Nephron (organoid): ENCODE results near the gene WEE2.

Experiments
- H3K27ac Mint-ChIP-seq, 3 experiments: 2 replicates each; pipeline ENCODE4 v1.8.0; 2020; ENCODE audit warnings: mixed read lengths in 3 of 3, mild to moderate bottlenecking in 2 of 3, moderate library complexity in 1 of 3
- H3K27me3 Mint-ChIP-seq: 2 replicates; pipeline ENCODE4 v1.8.0; 2021; ENCODE audit warnings: low read depth, mild to moderate bottlenecking, moderate library complexity, mixed read lengths
- H3K36me3 Mint-ChIP-seq: 2 replicates; pipeline ENCODE4 v1.8.0; 2020; ENCODE audit warnings: low read depth, mixed read lengths
- H3K4me1 Mint-ChIP-seq: 2 replicates; pipeline ENCODE4 v1.8.0; 2020; ENCODE audit warnings: mixed read lengths
- H3K4me3 Mint-ChIP-seq, 3 experiments: 2 replicates each; pipeline ENCODE4 v1.8.0; 2020; ENCODE audit warnings: mild to moderate bottlenecking in 3 of 3, mixed read lengths in 3 of 3, moderate library complexity in 2 of 3
- H3K9me3 Mint-ChIP-seq: 2 replicates; pipeline ENCODE4 v1.8.0; 2020; ENCODE audit warnings: mixed read lengths
- CTCF ChIP-seq, 3 experiments: fragments of 200-600 bp; sonication (generic); IDR thresholded peaks; one replicate each; pipeline ENCODE4 v1.5.0; 2021; ENCODE audit warnings: antibody characterized with exemption in 3 of 3; ENCODE audit not compliant: unreplicated experiment in 3 of 3

WEE2 gene

DNA sequence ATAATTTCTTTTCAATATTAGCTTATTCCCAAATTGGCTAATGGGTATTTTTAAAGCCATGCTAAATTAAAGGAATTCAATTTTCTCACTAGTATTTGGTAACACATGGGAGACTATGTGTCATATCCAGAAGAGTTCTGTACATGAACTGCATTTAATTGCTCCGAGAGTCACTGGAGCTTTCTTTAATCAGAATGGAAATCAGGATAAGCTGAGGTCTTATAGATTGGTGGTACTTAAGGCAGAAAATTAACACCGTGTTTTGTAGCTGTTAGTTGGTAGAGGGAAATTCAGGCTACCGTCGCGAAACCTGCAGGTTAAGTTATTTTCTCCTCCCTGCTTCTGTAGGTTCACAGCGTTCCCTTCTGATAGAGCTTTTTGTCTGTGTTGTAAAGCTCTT lies at the start of gene WEE2:
TSS of gene WEE2 (plus strand) at position 3 of the 400 bp plus-strand sequence. CDS start 406 bp downstream, outside the sequence.
- H3K27ac Mint-ChIP-seq: no peak within 1 kb of the TSS
- peaks cover 10% of the 10 kb centered on the region for H3K27me3 Mint-ChIP-seq
- no peaks in the 10 kb centered on the region for H3K9me3 Mint-ChIP-seq
- H3K4me1 Mint-ChIP-seq: no peaks in the 10 kb centered on the region
- no peak for TF ChIP-seq CTCF (IDR thresholded peaks at IDR 0.05; ENCODE audit: unreplicated experiment in 3 of 3)
- no peak within 1 kb of the TSS for H3K4me3 Mint-ChIP-seq
- no peaks in the 10 kb centered on the region for H3K36me3 Mint-ChIP-seq

- H3K4me1 Mint-ChIP-seq: no peaks in the 10 kb centered on the region
- H3K4me3 Mint-ChIP-seq: no peak overlapping the region
- H3K9me3 Mint-ChIP-seq: no peaks in the 10 kb centered on the region
- no peaks in the 10 kb centered on the region for H3K27me3 Mint-ChIP-seq
- no peak overlapping the region for H3K27ac Mint-ChIP-seq
- no peak for TF ChIP-seq CTCF (IDR thresholded peaks at IDR 0.05; ENCODE audit: unreplicated experiment in 3 of 3)
- H3K36me3 Mint-ChIP-seq: peaks cover 49% of the 10 kb centered on the region
These were observed 48.7 kb upstream of the WEE2 start for GRCh38 chr7:141659501-141659900.

GRCh38 chr7:141660259-141660658 lies 47.9 kb upstream of the WEE2 start:
- Mint-ChIP-seq H3K27me3 (no peaks in the 10 kb centered on the region), H3K9me3 (no peaks in the 10 kb centered on the region), H3K4me3 (no peak overlapping the region), H3K4me1 (no peaks in the 10 kb centered on the region), H3K36me3 (peaks cover 42% of the 10 kb centered on the region), H3K27ac (peak overlapping the region in 2 of 3 experiments; percentile 12 to 64)
- TF ChIP-seq CTCF (IDR thresholded peaks at IDR 0.05; ENCODE audit: unreplicated experiment in 3 of 3): no peak

- H3K4me3 Mint-ChIP-seq: no peak overlapping the region
- no peaks in the 10 kb centered on the region for H3K4me1 Mint-ChIP-seq
- no peak for TF ChIP-seq CTCF (IDR thresholded peaks at IDR 0.05; ENCODE audit: unreplicated experiment in 3 of 3)
- peak overlapping the region in 2 of 3 experiments; percentile 85 to 95 for H3K27ac Mint-ChIP-seq
- H3K27me3 Mint-ChIP-seq: no peaks in the 10 kb centered on the region
- H3K9me3 Mint-ChIP-seq: no peaks in the 10 kb centered on the region
- H3K36me3 Mint-ChIP-seq: peaks cover 45% of the 10 kb centered on the region
These were observed 44.9 kb upstream of the WEE2 start for GRCh38 chr7:141663081-141663849.

DNA sequence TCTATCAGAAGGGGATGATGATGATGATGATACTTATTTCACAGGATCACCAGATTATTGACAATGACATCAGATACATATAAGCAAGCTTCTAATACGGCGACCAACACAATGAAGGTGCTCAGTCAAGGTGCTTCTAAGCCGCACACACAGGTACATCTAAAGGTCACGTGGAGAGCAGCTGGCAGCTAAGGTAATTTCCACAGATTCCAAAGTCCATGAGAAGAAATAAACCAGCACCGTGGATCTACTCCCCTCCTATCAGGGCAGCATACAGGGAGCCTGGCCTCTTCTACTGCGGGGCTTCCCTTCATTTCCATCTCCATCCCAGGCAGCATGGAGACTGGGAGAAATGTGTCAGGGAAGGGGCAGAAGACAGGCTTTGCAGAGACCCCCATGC lies 43.7 kb upstream of the WEE2 start:
- Mint-ChIP-seq H3K36me3 (peaks cover 49% of the 10 kb centered on the region), H3K4me1 (no peaks in the 10 kb centered on the region), H3K27ac (no peak overlapping the region), H3K4me3 (no peak overlapping the region), H3K27me3 (no peaks in the 10 kb centered on the region), H3K9me3 (no peaks in the 10 kb centered on the region)
- TF ChIP-seq CTCF (IDR thresholded peaks at IDR 0.05; ENCODE audit: unreplicated experiment in 3 of 3): no peak
